Pancreas (tissue), 10 donors: Measurements from ENCODE around the gene CENPA. TPM values are rescaled to one million over a fixed set of nuclear protein-coding genes. Genes with fewer than 3 reads are reported as not detected.

Experiments used
- ATAC-seq, 4 donors: fragments of 200-7000 bp; cut with Tn5 transposase; one replicate each; pipeline versions ENCODE4 v1.8.0 to v1.9.1; 2020; ENCODE audit warnings: mild to moderate bottlenecking in 4 of 4, moderate library complexity in 4 of 4
- DNase-seq, 6 donors: peaks; one replicate each; pipeline ENCODE4 v3.0.0-alpha.2; 2020
- FAIRE-seq: peaks from 2 replicates; lab custom pipeline; 2012; peaks lifted over from hg19 to GRCh38; lab: Jason Lieb, UNC
- H3K27ac ChIP-seq, 4 donors: fragments of 200-600 bp; sonication (generic); 1 replicate in 3 of 4; 2 replicates in 1 of 4; pipeline versions ENCODE4 v1.5.0 to v1.8.0; 2020
- H3K27me3 ChIP-seq, 4 donors: fragments of 200-600 bp; one replicate each; pipeline ENCODE4 v1.8.0; 2021
- H3K36me3 ChIP-seq, 3 donors: fragments of 200-600 bp; sonication (generic) in 1 of 3; one replicate each; pipeline versions ENCODE4 v1.5.0 to v1.8.0; 2020 to 2021
- H3K4me1 ChIP-seq, 3 donors: fragments of 200-600 bp; one replicate each; pipeline ENCODE4 v1.8.0; 2021
- H3K4me3 ChIP-seq, 4 donors: fragments of 200-600 bp; sonication (generic) in 2 of 4; one replicate each; pipeline versions ENCODE4 v1.5.0 to v1.8.0; 2020 to 2021
- H3K9me3 ChIP-seq, 4 donors: fragments of 200-600 bp; one replicate each; pipeline ENCODE4 v1.8.0; 2021
- CTCF ChIP-seq, 4 donors: fragments of 200-600 bp; sonication (generic) in 3 of 4; IDR thresholded peaks; one replicate each; pipeline versions ENCODE4 v1.5.0 to v1.8.0; 2021; ENCODE audit warnings: antibody characterized with exemption in 4 of 4
- WGBS, 2 donors: extraction: QIAGEN DNeasy Blood & Tissue Kit; methylation state at CpG; one replicate each; pipeline ENCODE4 v1.1.7; 2013; 5-methylcytosine and 5-hydroxymethylcytosine counted together
- intact Hi-C, 3 donors: fragments of 100-400 bp; cut with DNase I; formaldehyde crosslinking; loops; one replicate each; pipeline versions ENCODE4 v1.11.1 to v1.14.2; 2022
- polyA plus RNA-seq, 2 donors: library from polyadenylated mRNA; stranded (reverse); fragments of 200-250 nt; gene quantifications; one replicate each; pipeline ENCODE4 v1.2.3, GENCODE V29; 2013
- total RNA-seq, 6 donors: library from RNA; stranded (reverse); fragmentation: NEBNext Ultra II Directional in 4 of 6; extraction: Animal tissue kit (Norgen Biotek cat#: 25700) in 4 of 6; gene quantifications; one replicate each; pipeline versions ENCODE4 v1.2.1 to v1.2.4, GENCODE V29; 2021 to 2023
- donor health status: healthy with polysubstance abuse.
- donor health status: DM: no; HTN: no; CAD: no; lungs with moderate emphysema.
- donor health status: DM: no; HTN: no; CAD: no.
- donor health status: control.
- donor health status: control.
- donor health status: Bipolar disorder and iron deficiency.
- donor health status: DM: yes; HTN: yes; CAD: no.
- donor health status: DM: no; HTN: no; CAD: no.
- donor health status: DM: no; HTN: no; CAD: no.
- donor health status: DM: yes; HTN: yes; CAD: no.

CENPA gene
- total and polyA plus RNA-seq, 8 donors: 0.14 to 1.2 (median 0.47) TPM; not detected in 3

- DNase-seq: no peak
- ATAC-seq: no peak
- FAIRE-seq: no peak
- no peaks in the 10 kb centered on the region for H3K36me3 ChIP-seq
- WGBS, 2 donors: 91 to 96% methylated on average over 6 of the region's 6 CpGs
- no peak overlapping the region for H3K4me3 ChIP-seq
- no peak for TF ChIP-seq CTCF (IDR thresholded peaks at IDR 0.05)
- no peak overlapping the region for H3K27ac ChIP-seq
- intact Hi-C loops: loop anchor here in 2 of 3 donors (5.0 kb wide), 1 partner anchor 133 kb away; no protein-coding TSS in a partner anchor
- H3K4me1 ChIP-seq: no peaks in the 10 kb centered on the region
- no peaks in the 10 kb centered on the region for H3K9me3 ChIP-seq
- no peaks in the 10 kb centered on the region for H3K27me3 ChIP-seq
Observed at GRCh38 chr2:26740346-26740745, 45.5 kb upstream of the CENPA start.

GRCh38 chr2:26740890-26741302 lies 45.0 kb upstream of the CENPA start:
- intact Hi-C loops: loop anchor here in 2 of 3 donors (5.0 kb wide), 1 partner anchor 134 kb away; no protein-coding TSS in a partner anchor
- TF ChIP-seq CTCF (IDR thresholded peaks at IDR 0.05): no peak

GRCh38 chr2:26742048-26742770 lies 43.6 kb upstream of the CENPA start:
- no peak overlapping the region for H3K4me3 ChIP-seq
- FAIRE-seq (no peak), ATAC-seq (no peak), DNase-seq (no peak)
- H3K9me3 ChIP-seq: no peaks in the 10 kb centered on the region
- no peaks in the 10 kb centered on the region for H3K27me3 ChIP-seq
- intact Hi-C loops: loop anchor here in 2 of 3 donors (5.0 kb wide), 1 partner anchor 135 kb away; no protein-coding TSS in a partner anchor
- WGBS, 2 donors: 93 to 95% methylated on average over 15 of the region's 15 CpGs
- H3K27ac ChIP-seq: no peak overlapping the region
- no peak for TF ChIP-seq CTCF (IDR thresholded peaks at IDR 0.05)
- no peaks in the 10 kb centered on the region for H3K36me3 ChIP-seq
- H3K4me1 ChIP-seq: peaks cover 0 to 3% (median 0%) of the 10 kb centered on the region in 3 donors

More at GRCh38 chr2:26740890-26741302, 45.0 kb upstream of the CENPA start:
- no peak for DNase-seq
- Histone ChIP-seq H3K9me3 (no peaks in the 10 kb centered on the region), H3K4me1 (peaks cover 0 to 3% (median 0%) of the 10 kb centered on the region in 3 donors), H3K4me3 (no peak overlapping the region), H3K36me3 (no peaks in the 10 kb centered on the region), H3K27me3 (no peaks in the 10 kb centered on the region), H3K27ac (no peak overlapping the region)
- FAIRE-seq: no peak
- WGBS, 2 donors: 81 to 88% methylated on average over 8 of the region's 8 CpGs
- ATAC-seq: no peak

GRCh38 chr2:26743852-26744251 lies 42.0 kb upstream of the CENPA start:
- intact Hi-C loops: loop anchor here in 2 of 3 donors (5.0 kb wide), 1 partner anchor 137 kb away; no protein-coding TSS in a partner anchor
- Histone ChIP-seq H3K27me3 (no peaks in the 10 kb centered on the region), H3K4me3 (no peak overlapping the region), H3K36me3 (no peaks in the 10 kb centered on the region), H3K27ac (no peak overlapping the region), H3K4me1 (peaks cover 0 to 3% (median 0%) of the 10 kb centered on the region in 3 donors), H3K9me3 (no peaks in the 10 kb centered on the region)
- DNase-seq (no peak), ATAC-seq (no peak), FAIRE-seq (no peak)
- 94 to 97% methylated on average over 3 of the region's 3 CpGs for WGBS, 2 donors
- TF ChIP-seq CTCF (IDR thresholded peaks at IDR 0.05): no peak

GRCh38 chr2:26744953-26745352 lies 40.9 kb upstream of the CENPA start:
- TF ChIP-seq CTCF (IDR thresholded peaks at IDR 0.05): no peak
- 80% methylated on average over 3 of the region's 3 CpGs for whole genome bisulfite sequencing, 2 donors
- DNase-seq (no peak), ATAC-seq (no peak), FAIRE-seq (no peak)
- Histone ChIP-seq H3K4me1 (peaks cover 0 to 3% (median 0%) of the 10 kb centered on the region in 3 donors), H3K4me3 (no peak overlapping the region), H3K36me3 (no peaks in the 10 kb centered on the region), H3K9me3 (no peaks in the 10 kb centered on the region), H3K27ac (no peak overlapping the region), H3K27me3 (no peaks in the 10 kb centered on the region)
- intact Hi-C loops: loop anchor here (5.0 kb wide), 2 partner anchors 138 to 143 kb away; no protein-coding TSS in a partner anchor
